Adrenal gland (tissue), 12 donors: ENCODE data around the gene MAEA. TPM values are rescaled to one million over a fixed set of nuclear protein-coding genes. Genes with fewer than 3 reads are reported as not detected.
A peak's percentile ranks its signal among the peaks of the same experiment; 100 is the strongest.
"Not testable (repeated sequence)": the region's sequence is repeated elsewhere in the genome, so short reads cannot be mapped to it uniquely, and the experiment has no call there.

Source experiments
- DNase-seq, 7 donors: peaks; one replicate each; pipeline ENCODE4 v3.0.0-alpha.2; 2019 to 2020
- H3K27ac ChIP-seq, 5 donors: fragments of 200-600 bp; sonication (generic) in 4 of 5; 1 replicate in 3 of 5; 2 replicates in 2 of 5; pipeline versions ENCODE4 v1.5.1 to v1.8.0; 2016 to 2020; ENCODE audit warnings: mild to moderate bottlenecking in 1 of 5
- H3K27me3 ChIP-seq: fragments of 200-600 bp; 2 replicates; pipeline ENCODE4 v1.8.0; 2021
- H3K36me3 ChIP-seq, 2 donors: fragments of 200-600 bp; replicated peaks in 1 of 2; 1 replicate in 1 of 2; 2 replicates in 1 of 2; pipeline versions ENCODE4 v1.5.1 to v1.8.0; 2018 to 2022
- H3K4me1 ChIP-seq, 2 donors: fragments of 200-600 bp; replicated peaks in 1 of 2; 1 replicate in 1 of 2; 2 replicates in 1 of 2; pipeline versions ENCODE4 v1.5.1 to v1.8.0; 2018 to 2021
- H3K4me3 ChIP-seq, 4 donors: fragments of 200-600 bp; sonication (generic) in 3 of 4; one replicate each; pipeline ENCODE4 v1.5.1; 2016 to 2018
- H3K9me3 ChIP-seq, 3 donors: fragments of 200-600 bp; sonication (generic) in 1 of 3; replicated peaks in 1 of 3; 1 replicate in 2 of 3; 2 replicates in 1 of 3; pipeline versions ENCODE4 v1.5.1 to v1.8.0; 2016 to 2021
- POLR2A ChIP-seq, 2 donors: fragments of 450-650 bp; IDR thresholded peaks; one replicate each; pipeline ENCODE4 v1.6.1; 2017; ENCODE audit warnings: antibody characterized with exemption in 2 of 2, mild to moderate bottlenecking in 2 of 2, moderate library complexity in 1 of 2
- WGBS, 4 donors: extraction: QIAGEN DNeasy Blood & Tissue Kit in 2 of 4; methylation state at CpG; one replicate each; pipeline versions ENCODE4 v1.1.5 to v1.1.7; 2013 to 2017; 5-methylcytosine and 5-hydroxymethylcytosine counted together
- intact Hi-C, 2 donors: fragments of 100-400 bp; cut with DNase I; formaldehyde crosslinking; loops; one replicate each; pipeline versions ENCODE4 v1.14.1 to v1.15.0; 2022 to 2023
- polyA plus RNA-seq, 3 donors: library from polyadenylated mRNA; stranded (reverse); fragments of 200-250 nt in 2 of 3; fragments of 350-450 nt in 1 of 3; fragmentation: Illumina TruSeq in 1 of 3; extraction: RNeasy Lipid Tissue Mini Kit (QIAGEN cat#74804) in 1 of 3; gene quantifications; one replicate each; pipeline ENCODE4 v1.2.3, GENCODE V29; 2013 to 2014
- total RNA-seq, 9 donors: library from RNA; depleted of rRNA in 4 of 9; stranded (reverse); fragments of >200 nt in 4 of 9; fragments of 120-200 nt in 1 of 9; fragmentation: NEBNext Ultra II Directional in 1 of 9; extraction: Animal tissue kit (Norgen Biotek cat#: 25700) in 1 of 9; gene quantifications; one replicate each; pipeline versions ENCODE4 v1.1.0 to v1.2.4, GENCODE V29; 2013 to 2023
- TF ChIP-seq, protein P1 (sequence below), 6 experiments: fragments of 450-650 bp in 4 of 6; fragments of 200-600 bp in 2 of 6; sonication (generic) in 1 of 6; IDR thresholded peaks; 1 replicate in 5 of 6; 2 replicates in 1 of 6; pipeline versions ENCODE4 v1.5.1 to v1.8.0; 2016 to 2021; ENCODE audit warnings: antibody characterized with exemption in 6 of 6, mild to moderate bottlenecking in 2 of 6, moderate library complexity in 1 of 6
- donor health status: healthy with polysubstance abuse.
- donor health status: Bipolar disorder and iron deficiency.
- donor health status: DM: yes; HTN: yes; CAD: no.
- donor health status: DM: no; HTN: no; CAD: no.
- donor health status: DM: no; HTN: no; CAD: no.
- donor health status: DM: yes; HTN: yes; CAD: no.

The MAEA gene
- total and polyA plus RNA-seq, 12 donors = 35.6 to 103 (median 75.1) TPM

DNA sequence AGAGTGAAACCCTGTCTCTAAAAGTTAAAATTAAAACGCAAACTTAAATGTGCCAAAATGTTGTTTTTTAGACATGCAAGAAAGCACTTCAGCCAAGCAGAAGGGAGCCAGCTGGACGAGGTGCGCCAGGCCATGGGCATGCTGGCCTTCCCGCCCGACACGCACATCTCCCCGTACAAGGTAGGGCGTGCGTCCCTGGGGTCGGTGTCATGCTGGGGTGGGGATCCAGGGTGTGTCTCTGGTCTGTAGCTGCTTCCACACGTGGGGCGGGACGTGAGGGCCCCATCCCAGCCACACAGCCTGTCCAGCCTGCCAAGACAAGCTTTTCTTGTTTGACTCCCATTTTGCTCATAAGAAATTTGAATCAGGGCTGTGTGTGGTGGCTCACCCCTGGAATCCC, 43.0 kb downstream of the MAEA start:
- TF ChIP-seq POLR2A (IDR thresholded peaks at IDR 0.05) = no peak
- TF ChIP-seq, protein P1, sequence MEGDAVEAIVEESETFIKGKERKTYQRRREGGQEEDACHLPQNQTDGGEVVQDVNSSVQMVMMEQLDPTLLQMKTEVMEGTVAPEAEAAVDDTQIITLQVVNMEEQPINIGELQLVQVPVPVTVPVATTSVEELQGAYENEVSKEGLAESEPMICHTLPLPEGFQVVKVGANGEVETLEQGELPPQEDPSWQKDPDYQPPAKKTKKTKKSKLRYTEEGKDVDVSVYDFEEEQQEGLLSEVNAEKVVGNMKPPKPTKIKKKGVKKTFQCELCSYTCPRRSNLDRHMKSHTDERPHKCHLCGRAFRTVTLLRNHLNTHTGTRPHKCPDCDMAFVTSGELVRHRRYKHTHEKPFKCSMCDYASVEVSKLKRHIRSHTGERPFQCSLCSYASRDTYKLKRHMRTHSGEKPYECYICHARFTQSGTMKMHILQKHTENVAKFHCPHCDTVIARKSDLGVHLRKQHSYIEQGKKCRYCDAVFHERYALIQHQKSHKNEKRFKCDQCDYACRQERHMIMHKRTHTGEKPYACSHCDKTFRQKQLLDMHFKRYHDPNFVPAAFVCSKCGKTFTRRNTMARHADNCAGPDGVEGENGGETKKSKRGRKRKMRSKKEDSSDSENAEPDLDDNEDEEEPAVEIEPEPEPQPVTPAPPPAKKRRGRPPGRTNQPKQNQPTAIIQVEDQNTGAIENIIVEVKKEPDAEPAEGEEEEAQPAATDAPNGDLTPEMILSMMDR (IDR thresholded peaks at IDR 0.05) = no peak
- 88 to 92% (median 92%) methylated on average over 6 to 13 of the region's 13 CpGs for WGBS, 4 donors
- H3K27me3 ChIP-seq = no peaks in the 10 kb centered on the region
- intact Hi-C loops = no loop called here
- H3K9me3 ChIP-seq = no peaks in the 10 kb centered on the region
- no peak for DNase-seq
- H3K36me3 ChIP-seq = peaks cover 0 to 46% of the 10 kb centered on the region in 2 donors
- no peak overlapping the region for H3K4me3 ChIP-seq
- H3K4me1 ChIP-seq = peaks cover 0 to 6% of the 10 kb centered on the region in 2 donors
- H3K27ac ChIP-seq = peak overlapping the region in 2 of 5 donors; percentile 29 to 60

DNA sequence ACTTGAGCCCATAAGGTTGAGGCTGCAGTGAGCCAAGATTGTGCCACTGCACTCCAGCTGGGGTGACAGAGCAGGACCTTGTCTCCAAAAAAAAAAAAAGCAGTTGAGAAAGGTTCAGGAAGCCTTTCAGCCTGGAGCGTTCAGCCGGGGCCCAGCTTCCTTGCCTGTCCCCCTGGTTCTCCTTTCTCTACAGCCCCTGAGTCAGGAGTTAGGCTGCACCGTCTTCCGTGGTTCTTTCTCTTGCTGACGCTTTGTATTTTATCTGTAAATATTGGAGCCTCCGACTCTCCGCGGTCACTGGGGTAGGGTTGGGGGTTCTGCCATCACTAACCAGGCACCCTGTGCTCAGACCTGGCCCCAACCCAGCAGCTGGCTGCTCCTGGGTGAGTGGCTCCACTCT, 43.6 kb downstream of the MAEA start:
- H3K36me3 ChIP-seq = peaks cover 0 to 46% of the 10 kb centered on the region in 2 donors
- no peaks in the 10 kb centered on the region for H3K9me3 ChIP-seq
- DNase-seq = peak in 1 of 7 donors; percentile 48
- no peak for TF ChIP-seq POLR2A (IDR thresholded peaks at IDR 0.05)
- TF ChIP-seq, protein P1 (IDR thresholded peaks at IDR 0.05) = no peak
- intact Hi-C loops = no loop called here
- no peak overlapping the region for H3K4me3 ChIP-seq
- peak overlapping the region in 2 of 5 donors; percentile 29 to 60 for H3K27ac ChIP-seq
- H3K27me3 ChIP-seq = no peaks in the 10 kb centered on the region
- WGBS, 4 donors = 82 to 96% (median 90%) methylated on average over 8 of the region's 8 CpGs
- H3K4me1 ChIP-seq = peaks cover 0 to 6% of the 10 kb centered on the region in 2 donors

DNA sequence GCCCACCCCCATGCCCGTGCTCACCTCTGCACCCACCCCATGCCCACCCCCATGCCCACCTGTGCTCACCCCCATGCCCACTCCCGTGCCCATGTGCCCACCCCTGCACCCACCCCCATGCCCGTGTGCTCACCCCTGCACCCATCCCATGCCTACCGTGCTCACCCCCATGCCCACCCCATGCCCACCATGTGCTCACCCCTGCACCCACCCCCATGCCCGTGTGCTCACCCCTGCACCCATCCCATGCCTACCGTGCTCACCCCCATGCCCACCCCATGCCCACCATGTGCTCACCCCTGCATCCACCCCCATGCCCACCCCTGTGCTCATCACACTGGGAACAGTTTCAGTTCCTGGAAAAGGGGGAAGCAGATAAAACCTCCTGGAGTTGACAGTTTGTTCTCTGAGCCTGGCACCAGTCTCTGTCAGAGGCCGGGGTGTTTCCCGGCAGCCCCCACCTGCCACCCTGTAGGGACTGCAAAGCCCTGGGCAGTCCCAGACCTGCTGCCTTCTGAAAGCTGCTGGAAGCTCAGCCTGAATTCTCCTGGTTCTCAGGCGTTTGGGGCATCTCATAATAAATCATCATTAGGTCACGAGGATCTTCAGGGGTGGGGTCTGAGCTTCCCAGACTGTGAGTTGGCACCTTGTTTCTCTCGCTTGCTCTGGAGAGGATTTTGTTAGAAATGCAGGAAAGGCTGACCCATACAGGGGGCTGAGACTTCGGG, 44.3 kb downstream of the MAEA start:
- DNase-seq, H3K4me3 ChIP-seq: not testable (repeated sequence)

DNA sequence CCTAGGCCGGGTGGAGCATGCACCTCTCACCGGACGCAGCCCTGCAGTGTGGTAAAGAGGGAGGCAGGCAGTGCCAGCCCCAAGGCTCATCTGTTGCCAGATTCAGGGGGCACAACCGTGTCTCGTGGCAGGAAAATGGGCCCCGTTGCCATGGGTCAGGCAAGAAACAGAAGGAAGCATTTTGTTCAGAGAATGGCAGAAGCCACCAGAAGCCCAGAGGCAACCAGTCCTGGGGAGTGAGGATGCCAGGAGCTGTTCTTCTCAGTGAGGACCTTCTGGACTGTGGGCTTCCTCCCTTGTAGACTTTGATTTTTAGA, 44.8 kb downstream of the MAEA start:
- intact Hi-C loops = no loop called here
- DNase-seq = no peak
- TF ChIP-seq, protein P1 (IDR thresholded peaks at IDR 0.05) = no peak
- no peak for TF ChIP-seq POLR2A (IDR thresholded peaks at IDR 0.05)
- 82 to 89% (median 84%) methylated on average over 3 to 6 of the region's 6 CpGs for WGBS, 4 donors
- Histone ChIP-seq H3K4me3 (no peak overlapping the region), H3K27ac (peak overlapping the region in 2 of 5 donors; percentile 36 to 52), H3K27me3 (no peaks in the 10 kb centered on the region), H3K9me3 (no peaks in the 10 kb centered on the region), H3K36me3 (peaks cover 0 to 48% of the 10 kb centered on the region in 2 donors), H3K4me1 (peaks cover 0 to 6% of the 10 kb centered on the region in 2 donors)

More for the DNA sequence above, 44.3 kb downstream of the MAEA start:
- H3K4me1 ChIP-seq, intact Hi-C loops, H3K27me3 ChIP-seq, H3K9me3 ChIP-seq: not testable (repeated sequence)
- peaks cover 0 to 45% of the 10 kb centered on the region in 2 donors for H3K36me3 ChIP-seq
- WGBS, 4 donors = 64 to 85% (median 70%) methylated on average over 2 to 11 of the region's 12 CpGs
- H3K27ac ChIP-seq = peak overlapping the region in 2 of 5 donors; percentile 36 to 52

DNA sequence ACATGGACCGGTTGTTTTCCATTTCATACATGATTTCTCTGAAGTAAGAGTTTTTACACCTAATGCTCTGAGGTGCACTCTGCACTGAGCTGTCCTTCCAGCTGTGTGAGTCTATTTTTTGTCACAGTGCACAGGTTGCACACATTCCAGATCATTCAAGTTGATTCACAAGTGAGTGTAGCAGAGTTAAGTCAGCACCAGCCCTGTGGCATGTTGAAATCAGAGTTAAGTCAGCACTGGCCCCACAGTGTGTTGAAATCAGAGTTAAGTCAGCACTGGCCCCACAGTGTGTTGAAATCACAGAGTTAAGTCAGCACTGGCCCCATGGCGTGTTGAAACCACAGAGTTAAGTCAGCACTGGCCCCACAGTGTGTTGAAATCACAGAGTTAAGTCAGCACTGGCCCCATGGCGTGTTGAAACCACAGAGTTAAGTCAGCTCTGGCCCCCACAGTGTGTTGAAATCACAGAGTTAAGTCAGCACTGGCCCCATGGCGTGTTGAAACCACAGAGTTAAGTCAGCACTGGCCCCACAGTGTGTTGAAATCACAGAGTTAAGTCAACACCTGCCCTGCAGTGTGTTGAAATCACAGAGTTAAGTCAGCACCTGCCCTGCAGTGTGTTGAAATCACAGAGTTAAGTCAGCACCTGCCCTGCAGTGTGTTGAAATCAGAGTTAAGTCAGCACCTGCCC, 45.6 kb downstream of the MAEA start:
- H3K4me1 ChIP-seq, H3K27me3 ChIP-seq, H3K9me3 ChIP-seq, intact Hi-C loops, DNase-seq, H3K4me3 ChIP-seq: not testable (repeated sequence)
- 81 to 87% (median 84%) methylated on average over 2 to 4 of the region's 4 CpGs for WGBS, 4 donors
- H3K27ac ChIP-seq = peak overlapping the region in 2 of 5 donors; percentile 34 to 52
- H3K36me3 ChIP-seq = peaks cover 0 to 56% of the 10 kb centered on the region in 2 donors
